ENCODE data around the gene RMND1.
"Not testable (repeated sequence)": the region's sequence is repeated elsewhere in the genome, so short reads cannot be mapped to it uniquely, and the experiment has no call there.

RMND1 gene

DNA sequence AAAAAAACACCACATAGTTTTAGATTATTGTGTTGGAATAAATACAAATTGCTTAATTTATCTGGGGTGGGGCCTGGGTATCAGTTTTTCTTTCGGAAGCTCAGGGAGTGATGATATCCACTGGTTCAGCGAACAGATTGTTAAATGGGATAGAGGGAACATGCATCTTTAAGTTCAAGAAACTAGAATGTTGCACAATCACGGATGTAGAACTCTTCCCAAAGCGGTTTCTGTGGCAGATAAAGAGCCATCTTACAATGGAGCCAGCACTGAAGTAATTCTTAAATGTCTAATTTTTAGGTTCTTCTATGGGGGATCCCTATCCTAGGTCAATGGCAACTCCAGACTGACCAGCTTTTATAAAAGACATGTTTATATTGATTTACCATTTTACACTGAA is 9.7 kb upstream of the RMND1 start:
- DNase-seq (ENCODE audit: low spot score), result no peak
- in situ Hi-C loops (cut with MboI; ENCODE audit: low sequenced_read_pairs, unreplicated experiment), result no loop called here
- TF ChIP-seq, protein P1, sequence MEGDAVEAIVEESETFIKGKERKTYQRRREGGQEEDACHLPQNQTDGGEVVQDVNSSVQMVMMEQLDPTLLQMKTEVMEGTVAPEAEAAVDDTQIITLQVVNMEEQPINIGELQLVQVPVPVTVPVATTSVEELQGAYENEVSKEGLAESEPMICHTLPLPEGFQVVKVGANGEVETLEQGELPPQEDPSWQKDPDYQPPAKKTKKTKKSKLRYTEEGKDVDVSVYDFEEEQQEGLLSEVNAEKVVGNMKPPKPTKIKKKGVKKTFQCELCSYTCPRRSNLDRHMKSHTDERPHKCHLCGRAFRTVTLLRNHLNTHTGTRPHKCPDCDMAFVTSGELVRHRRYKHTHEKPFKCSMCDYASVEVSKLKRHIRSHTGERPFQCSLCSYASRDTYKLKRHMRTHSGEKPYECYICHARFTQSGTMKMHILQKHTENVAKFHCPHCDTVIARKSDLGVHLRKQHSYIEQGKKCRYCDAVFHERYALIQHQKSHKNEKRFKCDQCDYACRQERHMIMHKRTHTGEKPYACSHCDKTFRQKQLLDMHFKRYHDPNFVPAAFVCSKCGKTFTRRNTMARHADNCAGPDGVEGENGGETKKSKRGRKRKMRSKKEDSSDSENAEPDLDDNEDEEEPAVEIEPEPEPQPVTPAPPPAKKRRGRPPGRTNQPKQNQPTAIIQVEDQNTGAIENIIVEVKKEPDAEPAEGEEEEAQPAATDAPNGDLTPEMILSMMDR (IDR thresholded peaks at IDR 0.05; ENCODE audit: borderline replicate concordance, control extremely low read depth, extremely low read depth, insufficient read depth, missing control alignments), result no peak

DNA sequence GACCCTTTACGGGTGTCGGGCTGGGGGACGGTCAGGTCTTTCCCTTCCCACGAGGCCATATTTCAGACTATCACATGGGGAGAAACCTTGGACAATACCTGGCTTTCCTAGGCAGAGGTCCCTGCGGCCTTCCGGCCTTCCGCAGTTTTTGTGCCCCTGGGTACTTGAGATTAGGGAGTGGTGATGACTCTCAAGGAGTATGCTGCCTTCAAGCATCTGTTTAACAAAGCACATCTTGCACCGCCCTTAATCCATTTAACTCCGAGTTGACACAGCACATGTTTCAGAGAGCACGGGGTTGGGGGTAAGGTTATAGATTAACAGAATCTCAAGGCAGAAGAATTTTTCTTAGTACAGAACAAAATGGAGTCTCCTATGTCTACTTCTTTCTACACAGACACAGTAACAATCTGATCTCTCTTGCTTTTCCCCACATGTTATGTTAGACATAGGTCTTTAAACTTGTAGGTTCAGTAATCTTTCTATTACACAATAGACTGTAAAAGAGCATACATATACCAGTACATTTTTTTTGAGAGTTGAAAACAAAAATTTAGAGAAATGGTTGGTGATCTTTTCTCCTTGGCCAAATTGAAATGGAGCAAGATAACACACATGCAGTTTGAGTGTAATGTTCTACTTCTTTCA is 3.9 kb upstream of the RMND1 start:
- DNase-seq (ENCODE audit: low spot score); in situ Hi-C loops (cut with MboI; ENCODE audit: low sequenced_read_pairs, unreplicated experiment): not testable (repeated sequence)

DNA sequence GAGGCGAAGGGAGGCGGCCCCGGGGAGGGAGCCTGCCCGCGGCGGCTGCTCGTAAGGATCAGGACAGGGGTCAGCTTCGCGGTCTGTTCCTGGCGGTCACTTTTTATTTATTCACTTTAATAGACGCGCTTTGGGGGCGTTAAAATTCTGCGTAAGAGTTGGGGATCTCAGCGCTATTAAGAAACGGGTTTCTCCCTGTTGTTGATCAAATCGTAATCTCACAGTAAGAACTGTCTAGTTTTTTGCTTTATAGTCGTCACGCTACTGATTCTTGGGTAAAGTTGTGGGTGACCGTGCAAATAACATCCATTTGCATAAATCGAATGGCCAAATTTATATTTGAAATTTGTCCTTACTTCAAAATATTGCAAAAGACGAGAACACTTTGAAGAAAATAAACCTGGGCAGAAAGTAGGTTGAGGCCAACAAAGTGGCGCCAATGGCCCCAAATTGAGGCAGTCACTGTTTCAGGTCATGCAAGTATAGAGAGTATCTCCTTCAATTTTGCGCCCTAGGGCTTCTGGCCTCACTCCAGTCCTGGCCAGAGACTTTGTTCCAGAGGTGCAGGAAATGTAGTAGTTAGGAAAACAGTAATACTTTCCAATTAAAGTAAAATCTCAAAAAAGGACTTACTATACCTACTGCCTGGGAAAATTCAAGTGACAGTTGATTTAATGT is 963 bp upstream of the RMND1 start:
- no peak for DNase-seq (ENCODE audit: low spot score)
- in situ Hi-C loops (cut with MboI; ENCODE audit: low sequenced_read_pairs, unreplicated experiment), result no loop called here
- TF ChIP-seq, protein P1 (IDR thresholded peaks at IDR 0.05; ENCODE audit: borderline replicate concordance, control extremely low read depth, extremely low read depth, insufficient read depth, missing control alignments), result no peak

DNA sequence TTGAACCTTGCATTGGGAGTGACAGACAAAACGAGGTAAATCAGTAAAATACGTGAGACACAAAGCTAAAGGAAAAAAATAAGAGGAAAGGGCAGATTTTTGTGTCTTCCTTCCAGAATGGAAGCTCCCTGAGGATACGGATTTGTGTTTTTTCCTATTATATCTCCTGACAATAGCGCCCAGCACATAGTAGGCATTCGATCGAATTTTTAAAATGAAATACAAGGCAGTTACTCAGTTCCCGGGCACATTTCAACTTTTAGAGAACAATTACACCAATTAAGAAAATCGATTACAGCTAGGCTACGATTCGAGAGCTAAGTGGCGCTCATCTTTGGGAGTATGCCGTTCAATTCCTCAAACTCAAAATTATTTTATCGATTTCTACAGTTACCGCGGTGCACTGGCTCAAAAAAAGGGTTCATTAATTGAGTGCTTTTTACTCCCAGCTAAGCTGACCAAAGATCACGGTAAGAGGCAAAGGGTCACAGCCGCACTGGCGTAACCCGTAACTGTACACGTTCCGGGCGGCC is 443 bp downstream of the RMND1 start:
- in situ Hi-C loops (cut with MboI; ENCODE audit: low sequenced_read_pairs, unreplicated experiment), result no loop called here
- no peak for DNase-seq (ENCODE audit: low spot score)
- TF ChIP-seq, protein P1 (IDR thresholded peaks at IDR 0.05; ENCODE audit: borderline replicate concordance, control extremely low read depth, extremely low read depth, insufficient read depth, missing control alignments), result no peak

DNA sequence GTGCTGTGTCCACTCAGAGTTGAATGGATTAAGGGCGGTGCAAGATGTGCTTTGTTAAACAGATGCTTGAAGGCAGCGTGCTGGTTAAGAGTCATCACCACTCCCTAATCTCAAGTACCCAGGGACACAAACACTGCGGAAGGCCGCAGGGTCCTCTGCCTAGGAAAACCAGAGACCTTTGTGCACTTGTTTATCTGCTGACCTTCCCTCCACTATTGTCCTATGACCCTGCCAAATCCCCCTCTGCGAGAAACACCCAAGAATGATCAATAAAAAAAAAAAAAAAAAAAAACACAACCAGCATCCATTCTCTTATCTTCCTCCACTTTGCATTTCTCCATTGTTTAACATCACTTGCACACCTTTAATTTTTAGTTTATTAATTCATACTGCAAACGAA is 998 bp downstream of the RMND1 start:
- in situ Hi-C loops (cut with MboI; ENCODE audit: low sequenced_read_pairs, unreplicated experiment); DNase-seq (ENCODE audit: low spot score): not testable (repeated sequence)

DNA sequence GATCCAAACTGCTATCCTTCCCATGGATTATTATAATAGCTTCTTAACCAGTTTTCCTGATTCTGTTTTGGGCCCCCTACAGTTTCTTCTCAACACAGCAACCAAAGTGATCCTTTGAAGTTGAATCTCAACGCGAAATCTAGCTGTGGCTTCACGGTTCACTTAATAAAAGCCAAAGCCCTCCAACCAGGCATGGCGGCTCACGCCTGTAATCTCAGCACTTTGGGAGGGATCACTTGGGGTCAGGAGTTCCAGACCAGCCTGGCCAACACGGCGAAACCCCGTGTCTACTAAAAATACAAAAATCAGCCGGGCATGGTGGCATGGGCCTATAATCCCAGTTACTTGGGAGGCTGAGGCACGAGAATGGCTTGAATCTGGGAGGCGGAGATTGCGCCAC is 3.3 kb downstream of the RMND1 start:
- DNase-seq (ENCODE audit: low spot score), result no peak
- in situ Hi-C loops (cut with MboI; ENCODE audit: low sequenced_read_pairs, unreplicated experiment), result no loop called here
- TF ChIP-seq, protein P1 (IDR thresholded peaks at IDR 0.05; ENCODE audit: borderline replicate concordance, control extremely low read depth, extremely low read depth, insufficient read depth, missing control alignments), result no peak

DNA sequence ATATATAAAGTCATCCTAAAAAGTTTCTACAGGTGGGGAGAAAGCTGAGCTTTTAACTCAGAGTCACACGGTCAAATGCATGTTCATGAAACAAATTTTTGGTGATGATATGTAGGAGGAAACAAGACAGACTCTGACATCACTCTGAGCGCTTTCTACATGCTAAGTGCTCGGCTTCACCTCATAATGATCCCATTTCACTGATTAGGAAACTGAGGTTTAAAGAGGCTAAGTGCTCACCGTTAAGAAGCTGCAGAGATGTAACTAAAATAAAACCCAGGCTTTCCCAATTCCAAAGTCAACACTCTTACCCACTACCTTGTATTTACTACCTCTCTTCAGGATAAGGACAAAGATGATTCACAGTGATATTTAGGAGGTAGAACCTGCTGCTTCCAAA is 4.7 kb downstream of the RMND1 start:
- TF ChIP-seq, protein P1 (IDR thresholded peaks at IDR 0.05; ENCODE audit: borderline replicate concordance, control extremely low read depth, extremely low read depth, insufficient read depth, missing control alignments), result no peak
- DNase-seq (ENCODE audit: low spot score), result no peak
- in situ Hi-C loops (cut with MboI; ENCODE audit: low sequenced_read_pairs, unreplicated experiment), result no loop called here

Data from GM13976 (cell line).